ENCODE measurements around the gene CTTN. TPM values are rescaled to one million over a fixed set of nuclear protein-coding genes. Genes with fewer than 3 reads are reported as not detected.

CTTN gene
- total RNA-seq, 1 donor from 2014 or later: 1.3 TPM

GRCh38 chr11:70473873-70474690, 75.8 kb downstream of the CTTN start:
- intact Hi-C loops (cut with micrococcal nuclease): no loop called here

GRCh38 chr11:70474710-70475109, 76.4 kb downstream of the CTTN start:
- intact Hi-C loops (cut with micrococcal nuclease): no loop called here

GRCh38 chr11:70476669-70477068, 78.3 kb downstream of the CTTN start:
- intact Hi-C loops (cut with micrococcal nuclease): no loop called here

- intact Hi-C loops (cut with micrococcal nuclease): no loop called here
Observed at GRCh38 chr11:70477176-70477575, 78.8 kb downstream of the CTTN start.

- intact Hi-C loops (cut with micrococcal nuclease): no loop called here
Observed at GRCh38 chr11:70477609-70478008, 79.3 kb downstream of the CTTN start.

- intact Hi-C loops (cut with micrococcal nuclease): no loop called here
Observed at GRCh38 chr11:70478166-70478890, 80.0 kb downstream of the CTTN start.

GRCh38 chr11:70480711-70481110, 82.4 kb downstream of the CTTN start:
- intact Hi-C loops (cut with micrococcal nuclease): no loop called here

- intact Hi-C loops (cut with micrococcal nuclease): no loop called here
Observed at GRCh38 chr11:70481625-70482528, 83.5 kb downstream of the CTTN start.

- intact Hi-C loops (cut with micrococcal nuclease): no loop called here
Observed at GRCh38 chr11:70482529-70482917, 84.2 kb downstream of the CTTN start.

GRCh38 chr11:70483077-70483861, 84.9 kb downstream of the CTTN start:
- intact Hi-C loops (cut with micrococcal nuclease): no loop called here

- intact Hi-C loops (cut with micrococcal nuclease): no loop called here
Observed at GRCh38 chr11:70483917-70484316, 85.6 kb downstream of the CTTN start.

- intact Hi-C loops (cut with micrococcal nuclease): no loop called here
Observed at GRCh38 chr11:70485326-70486025, 87.1 kb downstream of the CTTN start.

- intact Hi-C loops (cut with micrococcal nuclease): no loop called here
Observed at GRCh38 chr11:70486026-70486415, 87.7 kb downstream of the CTTN start.

Other genes with a start within 250 kb of the CTTN start
- gene FADD, start 195.2 kb upstream of the CTTN start, total RNA-seq: 42.7 and 45.8 TPM in 2 replicates
- 39.0 and 39.2 TPM in 2 replicates for gene PPFIA1, start 127.8 kb upstream of the CTTN start, total RNA-seq